Activated T-cell treated with anti-CD3 and anti-CD28 coated beads, Interleukin-2, amount 50 U/mL, for 4 hours (primary cell): Measurements from ENCODE around the gene TRAPPC5. TPM values are rescaled to one million over a fixed set of nuclear protein-coding genes. Genes with fewer than 3 reads are reported as not detected.

Experiments used
- ATAC-seq, 2 donors: fragments of 200-7000 bp; cut with Tn5 transposase; one replicate each; pipeline ENCODE4 v1.10.0; 2021
- DNase-seq: peaks from one replicate; pipeline ENCODE4 v3.0.0-alpha.2; 2020
- H3K27me3 Mint-ChIP-seq: one replicate; pipeline ENCODE4 v1.8.0; 2021; ENCODE audit warnings: low read depth, mixed read lengths
- H3K36me3 Mint-ChIP-seq: one replicate; pipeline ENCODE4 v1.8.0; 2022; ENCODE audit warnings: mixed read lengths; ENCODE audit not compliant: insufficient read depth
- H3K4me1 Mint-ChIP-seq: one replicate; pipeline ENCODE4 v1.8.0; 2021; ENCODE audit warnings: low read depth, mixed read lengths
- H3K4me3 Mint-ChIP-seq: one replicate; pipeline ENCODE4 v1.8.0; 2021; ENCODE audit warnings: mild to moderate bottlenecking, moderate library complexity, mixed read lengths
- H3K9me3 Mint-ChIP-seq: one replicate; pipeline ENCODE4 v1.8.0; 2021; ENCODE audit warnings: mixed read lengths
- total RNA-seq, 3 donors: library from RNA; stranded (reverse); gene quantifications; one replicate each; pipeline ENCODE4 v1.2.1, GENCODE V29; 2021

TRAPPC5 gene
- total RNA-seq, 3 donors from 2014 or later, result 81.3 to 112 (median 89.8) TPM

DNA sequence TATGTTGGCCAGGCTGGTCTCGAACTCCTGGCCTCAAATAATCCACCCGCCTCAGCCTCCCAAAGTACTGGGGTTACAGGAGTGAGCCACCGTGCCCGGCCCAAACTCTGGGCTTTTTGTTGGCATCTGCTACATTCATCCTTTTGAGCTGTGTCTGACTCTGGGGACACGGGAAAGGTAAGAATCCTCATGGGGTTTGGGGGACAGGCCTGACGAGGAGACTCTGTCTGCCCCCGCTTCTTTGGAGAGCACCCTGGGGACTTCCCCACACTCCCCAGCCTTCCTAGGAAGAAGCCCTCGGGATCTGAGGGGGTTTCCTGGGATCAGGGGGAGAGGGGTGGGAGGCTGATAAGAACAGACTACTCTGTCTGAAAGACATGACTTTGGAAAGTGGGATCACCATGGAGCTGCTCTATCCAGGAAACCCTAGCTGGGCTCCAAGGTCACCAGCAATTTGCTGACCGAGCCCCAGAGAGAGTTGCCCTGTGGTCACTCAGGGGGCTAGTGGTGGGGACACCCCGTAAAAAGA is 29.4 kb downstream of the TRAPPC5 start:
- Mint-ChIP-seq H3K4me1 (peaks cover 41% of the 10 kb centered on the region), H3K9me3 (no peaks in the 10 kb centered on the region), H3K4me3 (no peak overlapping the region), H3K27me3 (no peaks in the 10 kb centered on the region), H3K36me3 (no peaks in the 10 kb centered on the region)
- no peak for ATAC-seq
- DNase-seq, result no peak

- no peak for ATAC-seq
- Mint-ChIP-seq H3K4me3 (no peak overlapping the region), H3K36me3 (no peaks in the 10 kb centered on the region), H3K4me1 (peaks cover 35% of the 10 kb centered on the region), H3K27me3 (no peaks in the 10 kb centered on the region), H3K9me3 (no peaks in the 10 kb centered on the region)
- DNase-seq, result no peak
Measured at GRCh38 chr19:7710616-7711015, 30.0 kb downstream of the TRAPPC5 start.

DNA sequence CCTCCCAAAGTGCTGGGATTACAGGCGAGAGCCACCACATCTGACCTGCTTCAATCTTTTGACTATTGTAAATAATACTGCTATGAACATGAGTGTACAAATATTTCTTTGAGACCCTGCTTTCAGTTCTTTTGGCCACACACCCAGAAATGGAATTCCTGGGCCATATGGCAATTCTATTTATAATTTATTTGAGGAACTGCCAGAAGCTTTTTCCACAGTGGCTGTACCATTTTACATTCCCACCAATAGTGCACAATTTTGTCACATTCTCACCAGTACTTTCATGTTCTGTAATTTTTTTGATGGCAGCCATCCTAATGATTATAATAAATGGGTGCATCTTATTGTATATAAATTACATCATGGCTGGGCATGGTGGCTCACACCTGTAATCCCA is 35.0 kb downstream of the TRAPPC5 start:
- H3K27me3 Mint-ChIP-seq, result no peaks in the 10 kb centered on the region
- peaks cover 5% of the 10 kb centered on the region for H3K9me3 Mint-ChIP-seq
- no peaks in the 10 kb centered on the region for H3K36me3 Mint-ChIP-seq
- H3K4me1 Mint-ChIP-seq, result peaks cover 17% of the 10 kb centered on the region
- no peak overlapping the region for H3K4me3 Mint-ChIP-seq
- DNase-seq (no peak), ATAC-seq (no peak)

DNA sequence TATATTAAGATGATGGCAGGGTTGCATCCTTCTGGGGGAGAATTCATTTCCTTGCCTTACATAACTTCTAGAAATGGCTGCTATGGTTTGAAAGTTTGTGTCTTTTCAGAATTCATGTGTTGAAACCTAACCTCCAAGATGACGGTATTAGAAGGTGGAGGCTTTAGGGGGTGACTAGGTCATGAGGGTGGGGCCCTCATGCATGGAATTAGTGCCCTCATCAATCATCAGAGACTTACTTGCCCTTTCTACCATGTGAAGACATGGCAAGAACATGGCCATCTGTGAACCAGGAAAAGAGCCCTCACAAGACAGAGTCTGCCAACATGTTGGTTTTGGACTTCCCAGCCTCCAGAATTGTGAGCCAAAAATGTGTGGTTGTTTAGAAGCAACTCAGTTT is 36.1 kb downstream of the TRAPPC5 start:
- Mint-ChIP-seq H3K4me1 (peaks cover 16% of the 10 kb centered on the region), H3K36me3 (no peaks in the 10 kb centered on the region), H3K27me3 (no peaks in the 10 kb centered on the region), H3K9me3 (peaks cover 5% of the 10 kb centered on the region), H3K4me3 (no peak overlapping the region)
- DNase-seq, result no peak
- ATAC-seq, result no peak

- ATAC-seq, result no peak
- Mint-ChIP-seq H3K9me3 (peaks cover 5% of the 10 kb centered on the region), H3K36me3 (no peaks in the 10 kb centered on the region), H3K4me1 (peaks cover 16% of the 10 kb centered on the region), H3K27me3 (no peaks in the 10 kb centered on the region), H3K4me3 (no peak overlapping the region)
- DNase-seq, result no peak
Measured at GRCh38 chr19:7718668-7719067, 38.0 kb downstream of the TRAPPC5 start.

DNA sequence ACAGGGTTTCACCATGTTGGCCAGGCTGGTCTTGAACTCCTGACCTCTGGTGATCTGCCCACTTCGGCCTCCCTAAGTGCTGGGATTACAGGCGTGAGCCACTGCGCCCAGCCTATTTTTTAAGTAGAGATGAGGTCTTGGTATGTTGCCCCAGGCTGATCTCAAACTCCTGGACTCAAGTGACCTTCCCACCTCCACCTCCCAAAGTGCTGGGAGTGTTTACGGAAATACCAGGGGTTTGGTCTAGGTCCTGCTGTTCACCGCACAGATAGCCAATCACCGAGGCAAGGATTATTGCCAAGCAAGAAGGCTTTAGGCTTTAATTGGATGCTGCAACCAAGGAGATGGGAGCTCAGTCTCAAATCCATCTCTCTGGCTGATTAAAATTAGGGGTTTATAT is 39.7 kb downstream of the TRAPPC5 start:
- DNase-seq, result no peak
- Mint-ChIP-seq H3K9me3 (peaks cover 5% of the 10 kb centered on the region), H3K27me3 (no peaks in the 10 kb centered on the region), H3K36me3 (no peaks in the 10 kb centered on the region), H3K4me1 (peaks cover 10% of the 10 kb centered on the region), H3K4me3 (no peak overlapping the region)
- ATAC-seq, result no peak

DNA sequence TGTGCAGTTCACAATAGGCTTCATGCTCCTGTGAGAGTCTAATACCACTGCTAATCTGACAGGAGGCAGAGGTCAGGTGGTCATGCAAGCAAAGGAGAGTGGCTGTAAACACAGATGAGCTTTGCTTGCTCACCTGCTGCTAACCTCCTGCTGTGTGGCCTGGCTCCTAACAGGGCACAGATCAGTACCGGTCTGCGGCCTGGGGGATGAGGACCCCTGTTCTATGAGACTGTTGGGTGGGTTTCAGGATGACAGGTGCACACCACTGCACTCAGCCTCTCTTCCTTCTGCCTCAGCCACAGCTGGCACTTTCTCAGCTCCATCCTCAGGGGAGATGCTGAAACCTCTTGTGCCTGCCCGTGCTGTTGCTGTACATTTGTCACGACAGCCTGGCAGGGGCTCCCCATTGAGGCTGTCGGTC is 41.6 kb downstream of the TRAPPC5 start:
- DNase-seq (no peak), ATAC-seq (no peak)
- H3K4me1 Mint-ChIP-seq, result peaks cover 10% of the 10 kb centered on the region
- H3K9me3 Mint-ChIP-seq, result peaks cover under 1% of the 10 kb centered on the region
- no peaks in the 10 kb centered on the region for H3K36me3 Mint-ChIP-seq
- H3K4me3 Mint-ChIP-seq, result no peak overlapping the region
- H3K27me3 Mint-ChIP-seq, result peaks cover 2% of the 10 kb centered on the region

DNA sequence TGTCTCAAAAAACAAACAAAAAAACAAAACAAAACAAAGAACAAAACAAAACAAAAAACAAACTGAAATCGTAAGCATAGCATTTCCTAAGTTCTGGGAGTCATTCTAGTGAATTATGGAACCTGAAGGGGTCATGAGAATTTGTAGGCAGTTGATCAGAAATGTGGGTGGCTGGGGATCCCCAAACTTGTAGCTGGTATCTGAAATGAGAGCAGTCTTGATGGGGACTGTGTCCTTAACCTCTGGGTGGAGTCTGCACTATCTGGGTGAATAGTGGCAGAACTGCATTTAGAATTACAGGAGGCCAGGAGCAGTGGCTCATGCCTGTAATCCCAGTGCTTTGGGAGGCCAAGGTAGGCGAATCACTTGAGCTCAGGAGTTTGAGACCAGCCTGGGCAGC is 45.2 kb downstream of the TRAPPC5 start:
- Mint-ChIP-seq H3K27me3 (peaks cover 34% of the 10 kb centered on the region), H3K9me3 (peaks cover 4% of the 10 kb centered on the region), H3K4me1 (peaks cover 12% of the 10 kb centered on the region), H3K36me3 (no peaks in the 10 kb centered on the region), H3K4me3 (no peak overlapping the region)
- DNase-seq, result no peak
- ATAC-seq, result no peak

GRCh38 chr19:7729211-7729610 is 48.6 kb downstream of the TRAPPC5 start:
- H3K27me3 Mint-ChIP-seq, result peaks cover 47% of the 10 kb centered on the region
- no peak for DNase-seq
- no peak overlapping the region for H3K4me3 Mint-ChIP-seq
- ATAC-seq, result peak in 1 of 2 donors; percentile 49
- peaks cover 4% of the 10 kb centered on the region for H3K9me3 Mint-ChIP-seq
- peaks cover 13% of the 10 kb centered on the region for H3K4me1 Mint-ChIP-seq
- H3K36me3 Mint-ChIP-seq, result no peaks in the 10 kb centered on the region

- DNase-seq, result no peak
- peak in 1 of 2 donors; percentile 41 for ATAC-seq
- peaks cover 48% of the 10 kb centered on the region for H3K27me3 Mint-ChIP-seq
Measured at GRCh38 chr19:7729831-7730285, 49.2 kb downstream of the TRAPPC5 start.

GRCh38 chr19:7730286-7731217 is 49.9 kb downstream of the TRAPPC5 start:
- peaks cover 51% of the 10 kb centered on the region for H3K27me3 Mint-ChIP-seq
- H3K4me1 Mint-ChIP-seq, result peaks cover 15% of the 10 kb centered on the region
- ATAC-seq, result no peak
- H3K4me3 Mint-ChIP-seq, result no peak overlapping the region
- no peak for DNase-seq
- no peaks in the 10 kb centered on the region for H3K36me3 Mint-ChIP-seq
- peaks cover 4% of the 10 kb centered on the region for H3K9me3 Mint-ChIP-seq

More at GRCh38 chr19:7729831-7730285, 49.2 kb downstream of the TRAPPC5 start:
- Mint-ChIP-seq H3K4me1 (peaks cover 15% of the 10 kb centered on the region), H3K9me3 (peaks cover 4% of the 10 kb centered on the region), H3K4me3 (peak overlapping the region; percentile 37), H3K36me3 (no peaks in the 10 kb centered on the region)

DNA sequence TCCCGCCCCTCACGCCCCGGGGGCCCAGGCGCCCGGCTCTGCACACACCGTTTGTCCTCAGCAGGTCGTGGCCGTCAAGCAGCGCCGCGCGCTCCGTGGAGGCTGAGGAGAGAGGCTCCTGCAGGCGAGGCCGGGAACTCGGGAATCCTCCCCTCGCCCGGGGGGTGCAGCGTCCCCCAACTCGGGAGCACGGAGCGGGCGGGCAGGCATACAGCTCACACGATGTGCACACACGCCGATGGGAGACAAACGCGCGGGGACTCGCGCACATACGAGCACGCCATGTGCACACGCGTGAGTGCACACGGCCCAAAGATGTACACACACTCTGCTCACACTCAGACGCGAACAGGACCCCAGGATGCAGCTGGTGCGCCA is 50.6 kb downstream of the TRAPPC5 start:
- peaks cover 15% of the 10 kb centered on the region for H3K4me1 Mint-ChIP-seq
- DNase-seq (no peak), ATAC-seq (no peak)
- peaks cover 52% of the 10 kb centered on the region for H3K27me3 Mint-ChIP-seq
- H3K4me3 Mint-ChIP-seq, result no peak overlapping the region
- H3K9me3 Mint-ChIP-seq, result peaks cover 4% of the 10 kb centered on the region
- H3K36me3 Mint-ChIP-seq, result no peaks in the 10 kb centered on the region

DNA sequence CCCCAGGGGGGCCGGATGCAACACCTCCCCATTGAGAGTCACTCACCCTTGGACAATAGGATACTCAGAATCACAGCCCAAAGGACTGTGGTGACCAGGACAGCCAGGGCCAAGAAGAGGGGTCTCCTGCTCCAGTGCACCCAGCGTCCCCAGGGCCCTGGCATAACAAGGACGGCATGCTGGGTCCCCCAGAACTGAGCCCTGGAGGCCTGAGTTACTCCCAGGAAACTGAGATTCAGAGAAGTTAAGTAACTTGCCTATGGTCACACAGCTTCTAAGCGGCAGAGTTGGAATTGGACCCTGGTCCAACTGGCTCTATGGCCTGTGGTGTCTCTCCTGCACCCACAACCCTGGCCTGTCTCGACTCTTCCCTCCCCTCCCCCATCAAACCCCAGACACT is 51.0 kb downstream of the TRAPPC5 start:
- no peak for DNase-seq
- H3K27me3 Mint-ChIP-seq, result peaks cover 52% of the 10 kb centered on the region
- ATAC-seq, result no peak
- no peak overlapping the region for H3K4me3 Mint-ChIP-seq
- no peaks in the 10 kb centered on the region for H3K36me3 Mint-ChIP-seq
- peaks cover 4% of the 10 kb centered on the region for H3K9me3 Mint-ChIP-seq
- H3K4me1 Mint-ChIP-seq, result peaks cover 15% of the 10 kb centered on the region

- Mint-ChIP-seq H3K4me1 (peaks cover 15% of the 10 kb centered on the region), H3K9me3 (peaks cover 4% of the 10 kb centered on the region), H3K27me3 (peaks cover 52% of the 10 kb centered on the region), H3K36me3 (no peaks in the 10 kb centered on the region), H3K4me3 (no peak within 1 kb of the TSS)
- no peak for DNase-seq
- no peak for ATAC-seq
Measured at GRCh38 chr19:7732045-7732444, 51.4 kb downstream of the TRAPPC5 start, which contains the start of gene CLEC4G. Gene CLEC4G, minus strand, starts transcription at chr19:7732110. Its CDS starts 8 bp downstream, at chr19:7732102.

GRCh38 chr19:7733376-7733775 is 52.7 kb downstream of the TRAPPC5 start:
- peaks cover 20% of the 10 kb centered on the region for H3K4me1 Mint-ChIP-seq
- H3K4me3 Mint-ChIP-seq, result no peak overlapping the region
- ATAC-seq (no peak), DNase-seq (no peak)
- no peaks in the 10 kb centered on the region for H3K36me3 Mint-ChIP-seq
- H3K27me3 Mint-ChIP-seq, result peaks cover 40% of the 10 kb centered on the region
- no peaks in the 10 kb centered on the region for H3K9me3 Mint-ChIP-seq
